ENCODE data around the gene CENPN. TPM values are rescaled to one million over a fixed set of nuclear protein-coding genes. Genes with fewer than 3 reads are reported as not detected.

The CENPN gene
- total and polyA plus RNA-seq, 2 of the 8 experiments (the other 6 are each of a cell fraction or from before 2014, with no cell fraction given) = 32.8 to 67.0 TPM

DNA sequence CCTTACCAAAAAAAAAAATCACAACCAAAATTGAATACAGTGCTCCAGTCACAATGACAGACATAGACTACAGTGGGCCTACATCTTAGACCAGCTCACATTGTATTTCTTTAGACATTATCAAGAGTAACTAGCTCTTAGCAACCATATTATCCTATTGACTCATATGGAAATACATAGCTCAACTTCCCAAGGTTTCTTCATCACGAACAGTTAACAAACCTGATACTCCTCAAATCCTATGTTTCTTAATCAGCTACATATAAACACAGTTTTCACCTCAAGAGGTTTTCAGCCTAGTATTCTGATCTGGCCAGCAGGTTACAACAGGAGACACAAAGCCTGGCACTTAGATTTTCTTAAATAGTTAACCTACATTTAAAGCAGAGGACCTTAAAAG is 30.1 kb upstream of the CENPN start (continued):
- TF ChIP-seq PHF8 (conservative IDR thresholded peaks at IDR 0.05; ENCODE audit: low read depth, low read length) (no peak), JUN (IDR thresholded peaks at IDR 0.05; ENCODE audit: low read depth, low read length) (no peak), ASH2L (IDR thresholded peaks at IDR 0.05; ENCODE audit: low read length) (no peak), RNF2 (IDR thresholded peaks at IDR 0.05; ENCODE audit: borderline replicate concordance, low read depth, low read length, missing control alignments, poor library complexity, severe bottlenecking) (no peak)
